ENCODE data around the gene ARHGDIA.

The ARHGDIA gene

DNA sequence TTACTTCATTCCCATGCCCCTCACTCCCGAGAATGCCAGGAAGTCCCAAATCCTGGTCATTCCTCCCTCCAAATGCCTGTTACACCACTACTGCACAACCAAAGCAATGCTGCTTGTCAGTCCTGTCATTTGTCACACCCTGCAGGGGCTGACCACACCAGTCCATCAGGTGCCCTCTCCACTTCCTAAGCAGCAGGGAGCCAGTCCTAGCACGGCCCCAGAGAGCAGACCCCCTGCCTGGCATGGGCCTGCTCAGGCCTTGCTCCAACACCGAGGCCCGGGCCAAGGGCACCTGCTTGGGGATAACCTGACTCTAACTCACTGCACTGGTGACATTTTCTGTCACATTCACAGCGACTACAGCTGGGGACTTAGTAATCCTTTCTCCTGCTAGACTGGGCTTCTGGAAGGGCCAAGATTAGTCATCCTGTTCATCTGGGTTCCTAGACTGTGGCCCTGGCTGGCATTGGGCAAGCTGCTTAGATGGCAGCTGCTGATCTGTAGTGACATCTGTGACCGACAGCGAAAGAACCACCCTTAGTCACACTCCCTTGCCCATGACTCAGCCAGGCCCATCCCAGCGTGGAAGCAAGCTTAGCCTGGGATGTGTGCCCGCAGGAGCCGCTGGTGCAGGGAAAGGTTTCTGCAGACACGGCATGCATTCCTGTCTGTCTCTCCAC is 14.9 kb upstream of the ARHGDIA start:
- peak; percentile 64 for DNase-seq

GRCh38 chr17:81885454-81885853 is 14.3 kb upstream of the ARHGDIA start:
- DNase-seq = no peak

DNA sequence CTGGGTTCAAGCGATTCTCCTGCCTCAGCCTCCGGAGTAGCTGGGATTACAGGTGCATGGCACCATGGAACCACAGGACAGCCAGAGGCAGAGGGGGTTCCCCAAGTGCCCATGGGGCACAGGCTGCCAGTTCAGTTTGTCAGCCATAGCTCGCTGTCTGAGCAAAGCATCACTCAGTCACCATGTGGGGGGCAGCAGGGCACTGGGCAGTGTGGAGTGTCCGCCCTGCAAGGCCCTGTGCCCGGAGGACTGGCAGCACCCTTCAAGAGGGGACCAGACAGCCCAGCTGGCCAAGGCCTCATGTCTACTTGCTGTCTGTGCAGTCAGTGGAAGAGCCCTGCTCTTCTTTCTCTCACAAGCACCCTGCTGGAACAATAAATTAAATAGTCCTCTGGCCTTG is 13.8 kb upstream of the ARHGDIA start:
- no peak for DNase-seq

DNA sequence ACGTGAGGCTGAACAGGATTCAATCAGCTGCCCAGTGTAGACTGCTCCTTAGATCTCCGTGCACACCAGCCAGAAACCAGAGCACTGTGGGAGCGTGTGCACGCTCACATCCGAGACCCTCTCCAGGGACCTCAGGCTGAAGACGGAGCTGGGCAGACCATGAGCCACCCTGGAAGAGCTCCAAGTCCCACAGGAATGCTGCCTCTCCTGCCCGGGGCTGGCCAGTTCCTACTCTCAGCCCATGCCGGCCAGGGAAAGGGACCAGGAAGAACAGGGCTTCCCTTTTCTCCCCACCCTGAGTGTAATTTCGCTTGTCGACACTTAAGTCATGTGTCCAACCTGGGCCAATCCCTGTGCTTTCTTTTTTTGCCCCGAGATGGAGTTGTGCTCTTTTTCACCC is 13.4 kb upstream of the ARHGDIA start:
- no peak for DNase-seq

GRCh38 chr17:81879121-81879520 is 8.0 kb upstream of the ARHGDIA start:
- no peak for DNase-seq

DNA sequence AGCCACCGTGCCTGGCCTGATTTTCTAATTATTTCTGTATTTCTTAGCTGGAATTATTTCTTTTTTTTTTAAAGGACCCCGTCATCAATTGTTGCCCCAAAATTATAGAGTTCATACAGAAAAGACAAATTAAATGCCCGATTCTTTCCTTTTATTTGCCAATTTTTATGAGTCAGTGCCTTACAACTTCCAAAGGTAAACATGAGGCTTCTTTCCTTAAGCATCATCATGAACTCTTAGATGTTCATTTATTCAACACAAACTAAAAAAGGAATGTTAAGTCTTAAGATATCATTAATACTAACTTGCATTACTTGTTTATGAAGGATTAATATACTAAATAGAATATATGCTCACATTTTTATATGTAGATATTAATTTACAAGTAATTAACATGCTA is 7.2 kb upstream of the ARHGDIA start:
- DNase-seq = no peak

- DNase-seq = no peak
Observed at GRCh38 chr17:81877569-81877968, 6.4 kb upstream of the ARHGDIA start.

GRCh38 chr17:81871387-81872230 is 472 bp upstream of the ARHGDIA start:
- no peak for DNase-seq

- DNase-seq = no peak
Observed at GRCh38 chr17:81870131-81870980, 781 bp downstream of the ARHGDIA start.

- no peak for DNase-seq
Observed at GRCh38 chr17:81869221-81870130, 1.7 kb downstream of the ARHGDIA start.

- no peak for DNase-seq
Observed at GRCh38 chr17:81868674-81869220, 2.4 kb downstream of the ARHGDIA start.

DNA sequence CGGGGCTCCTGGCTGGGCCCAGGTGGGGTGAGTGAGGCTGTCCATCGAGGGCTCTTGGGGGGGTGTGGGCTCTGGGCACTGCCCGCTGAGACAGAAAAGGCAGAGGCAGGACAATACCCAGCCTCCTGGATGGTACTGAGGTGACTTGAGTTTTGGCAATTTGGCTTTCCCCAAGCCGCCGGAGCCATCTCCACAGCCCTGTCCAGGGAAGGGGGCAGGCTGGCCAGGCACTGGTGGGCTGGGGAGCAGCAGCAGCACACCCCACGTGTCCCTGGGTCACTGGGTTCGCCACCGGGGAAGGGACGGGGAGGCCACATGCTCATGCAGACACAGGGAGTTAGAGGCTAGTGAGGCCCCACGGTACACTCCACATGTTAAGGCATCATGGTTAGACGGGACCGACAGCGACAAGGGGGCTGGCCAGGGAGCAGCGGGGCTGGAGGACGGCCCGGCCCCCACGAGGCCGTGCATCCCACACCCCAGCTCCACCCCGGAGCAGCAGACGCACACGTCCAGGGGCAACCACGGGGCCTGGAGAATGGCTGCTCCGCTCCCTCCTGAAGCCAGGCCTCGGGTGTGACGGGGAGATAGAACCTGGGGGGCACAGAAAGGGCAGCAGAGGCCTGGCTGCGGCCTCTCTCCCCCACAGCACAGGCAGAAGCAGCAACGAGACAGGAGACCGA is 3.0 kb downstream of the ARHGDIA start:
- DNase-seq = no peak

- no peak for DNase-seq
Observed at GRCh38 chr17:81867170-81867990, 3.8 kb downstream of the ARHGDIA start.

DNA sequence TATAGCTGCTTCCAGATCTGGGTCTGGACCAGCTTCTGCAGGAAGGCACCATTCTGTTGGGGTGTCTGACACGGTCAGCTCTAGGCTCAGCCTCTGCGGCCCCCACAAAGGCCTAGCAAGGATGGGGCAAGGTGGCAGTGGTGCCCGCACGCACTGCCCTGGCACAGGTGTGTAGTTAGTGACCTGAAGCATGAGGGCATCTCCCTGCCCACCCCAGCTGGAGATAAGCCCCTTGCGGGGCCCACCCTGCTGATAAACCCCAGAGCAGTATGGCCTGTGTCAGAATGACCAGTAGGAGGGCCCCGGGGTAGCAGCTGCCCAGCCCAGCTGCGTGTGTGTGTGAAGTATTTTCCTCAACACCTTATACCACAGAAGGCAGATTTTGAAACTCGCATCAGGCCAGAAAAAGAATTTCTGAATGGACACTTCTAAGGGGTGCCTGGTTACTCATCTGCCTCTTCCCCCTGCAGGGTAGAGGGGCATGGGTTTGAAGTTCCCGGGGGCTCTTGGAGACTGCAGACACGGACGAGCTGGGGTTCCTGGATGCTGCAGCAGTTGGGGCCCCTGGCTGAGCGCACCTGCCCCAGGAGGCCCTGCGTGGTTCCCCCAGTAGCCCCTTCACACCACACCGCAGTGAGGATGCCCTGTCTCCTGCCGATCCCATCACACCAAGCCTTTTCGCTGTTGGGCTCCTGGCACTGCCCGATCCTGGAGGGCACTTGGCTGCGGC is 4.5 kb downstream of the ARHGDIA start:
- DNase-seq = no peak

DNA sequence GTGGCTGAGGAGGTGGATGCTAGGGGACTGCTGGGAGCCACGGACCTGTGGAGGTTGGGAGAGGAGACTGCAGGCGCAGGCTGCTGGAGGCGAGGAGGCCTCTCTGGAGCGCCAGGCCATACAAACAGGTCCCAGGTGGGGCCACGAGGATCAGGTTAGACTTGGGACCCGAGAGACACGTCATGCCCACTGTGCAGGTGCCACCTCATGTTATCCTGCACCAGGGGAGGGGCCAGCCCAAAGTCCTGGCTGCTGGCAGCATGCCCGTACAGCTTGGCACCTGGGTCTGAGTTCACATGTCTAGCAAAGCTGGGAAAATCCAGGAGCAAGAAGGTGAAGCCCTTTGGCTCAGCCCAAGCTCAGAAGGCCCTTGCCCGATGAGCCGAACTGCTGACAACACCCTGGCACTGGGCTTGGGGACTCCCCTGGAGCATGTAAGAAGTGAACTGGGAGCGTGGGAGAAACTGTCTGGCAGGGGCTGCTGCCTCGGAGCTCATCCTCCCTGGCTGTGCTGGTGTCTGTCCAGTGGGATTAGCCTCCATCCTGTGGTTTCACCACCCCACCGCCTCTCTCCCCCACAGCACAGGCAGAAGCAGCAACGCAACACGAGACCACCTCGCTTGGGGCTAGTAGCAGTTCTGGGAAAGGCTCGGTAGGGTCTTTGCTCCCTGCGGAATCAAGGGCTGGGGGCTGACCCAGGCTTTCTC is 5.3 kb downstream of the ARHGDIA start:
- no peak for DNase-seq

DNA sequence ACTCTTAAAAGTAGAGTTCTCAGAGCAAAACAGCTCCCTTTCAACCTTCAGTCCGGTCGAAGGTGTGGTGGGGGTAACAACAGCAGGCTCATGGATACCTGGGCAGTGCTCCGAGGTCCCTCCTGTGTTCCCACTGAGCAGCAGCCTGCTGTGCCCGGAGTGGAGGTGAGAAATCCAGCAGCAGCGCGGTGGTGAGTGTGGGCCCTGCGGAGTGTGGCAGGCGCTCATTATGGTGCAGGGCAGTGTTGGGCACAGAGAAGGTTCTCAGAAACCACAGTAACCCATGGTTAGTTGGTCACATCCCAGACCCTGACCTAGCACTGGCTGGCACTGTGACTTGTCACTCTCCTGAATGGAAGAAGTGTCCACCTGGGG is 5.8 kb downstream of the ARHGDIA start:
- no peak for DNase-seq

DNA sequence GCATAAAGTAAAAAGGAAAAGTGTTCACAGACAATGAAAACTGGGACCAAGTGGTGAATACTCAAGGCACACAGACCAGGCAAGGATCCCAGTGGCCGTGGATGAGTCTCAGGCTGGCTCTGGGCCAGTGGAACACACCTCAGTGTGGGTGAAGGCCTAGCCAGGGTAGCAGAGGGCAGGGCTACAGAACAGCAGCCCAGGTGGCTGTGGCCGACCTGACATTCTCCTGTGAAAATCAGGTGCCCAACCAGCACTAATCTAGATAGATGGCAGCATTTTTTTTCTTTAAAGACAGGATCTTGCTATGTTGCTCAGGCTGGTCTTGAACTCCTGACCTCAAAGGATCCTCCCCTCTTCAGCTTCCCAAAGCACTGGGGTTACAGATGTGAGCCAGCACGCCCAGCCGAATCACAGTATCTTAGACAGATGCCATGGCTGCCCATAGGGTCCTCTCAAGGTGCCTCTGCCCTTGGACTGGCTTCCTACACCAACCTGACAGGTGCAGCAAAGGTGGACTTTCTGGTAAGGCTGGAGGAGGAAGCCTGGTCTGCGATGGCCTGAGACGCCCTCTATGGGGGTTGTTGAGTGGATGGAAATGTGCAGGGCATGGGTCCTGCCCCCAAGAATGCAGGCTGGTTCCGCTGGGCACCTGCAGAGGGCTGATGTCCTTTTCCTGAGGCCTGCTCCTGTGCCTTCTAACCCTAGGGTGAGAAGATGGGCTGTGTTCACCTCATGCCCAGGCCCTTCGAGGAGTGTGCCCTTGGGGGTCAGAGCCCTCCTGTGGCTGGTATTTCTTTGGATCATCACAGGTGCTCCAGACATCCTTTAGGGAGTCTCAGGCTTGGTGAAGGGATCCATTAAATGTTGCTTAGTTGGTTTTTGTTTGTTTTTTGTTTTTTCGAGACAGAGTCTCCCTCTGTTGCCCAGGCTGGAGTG is 7.0 kb downstream of the ARHGDIA start:
- no peak for DNase-seq

GRCh38 chr17:81863123-81863675 is 7.9 kb downstream of the ARHGDIA start:
- no peak for DNase-seq

Measured in NCI-H1694 (cell line).